Testis (tissue), 2 donors: ENCODE results near the gene PTPRN2.

ENCODE experiments used
- CTCF ChIP-seq, 3 experiments: fragments of 450-650 bp in 2 of 3; fragments of 200-600 bp in 1 of 3; sonication (generic) in 1 of 3; IDR thresholded peaks; one replicate each; pipeline ENCODE4 v1.5.1; 2016 to 2019; ENCODE audit warnings: antibody characterized with exemption in 3 of 3, mild to moderate bottlenecking in 2 of 3, moderate library complexity in 1 of 3
- POLR2A ChIP-seq: fragments of 450-650 bp; IDR thresholded peaks from one replicate; pipeline ENCODE4 v1.6.1; 2017; ENCODE audit warnings: antibody characterized with exemption, mild to moderate bottlenecking, moderate library complexity

GRCh38 chr7:157703534-157704195 is 884.0 kb downstream of the PTPRN2 start:
- TF ChIP-seq POLR2A (no peak), CTCF (IDR thresholded peaks at IDR 0.05) (no peak)
